Measurements from ENCODE around the gene CEP290.

Gene CEP290, protein sequence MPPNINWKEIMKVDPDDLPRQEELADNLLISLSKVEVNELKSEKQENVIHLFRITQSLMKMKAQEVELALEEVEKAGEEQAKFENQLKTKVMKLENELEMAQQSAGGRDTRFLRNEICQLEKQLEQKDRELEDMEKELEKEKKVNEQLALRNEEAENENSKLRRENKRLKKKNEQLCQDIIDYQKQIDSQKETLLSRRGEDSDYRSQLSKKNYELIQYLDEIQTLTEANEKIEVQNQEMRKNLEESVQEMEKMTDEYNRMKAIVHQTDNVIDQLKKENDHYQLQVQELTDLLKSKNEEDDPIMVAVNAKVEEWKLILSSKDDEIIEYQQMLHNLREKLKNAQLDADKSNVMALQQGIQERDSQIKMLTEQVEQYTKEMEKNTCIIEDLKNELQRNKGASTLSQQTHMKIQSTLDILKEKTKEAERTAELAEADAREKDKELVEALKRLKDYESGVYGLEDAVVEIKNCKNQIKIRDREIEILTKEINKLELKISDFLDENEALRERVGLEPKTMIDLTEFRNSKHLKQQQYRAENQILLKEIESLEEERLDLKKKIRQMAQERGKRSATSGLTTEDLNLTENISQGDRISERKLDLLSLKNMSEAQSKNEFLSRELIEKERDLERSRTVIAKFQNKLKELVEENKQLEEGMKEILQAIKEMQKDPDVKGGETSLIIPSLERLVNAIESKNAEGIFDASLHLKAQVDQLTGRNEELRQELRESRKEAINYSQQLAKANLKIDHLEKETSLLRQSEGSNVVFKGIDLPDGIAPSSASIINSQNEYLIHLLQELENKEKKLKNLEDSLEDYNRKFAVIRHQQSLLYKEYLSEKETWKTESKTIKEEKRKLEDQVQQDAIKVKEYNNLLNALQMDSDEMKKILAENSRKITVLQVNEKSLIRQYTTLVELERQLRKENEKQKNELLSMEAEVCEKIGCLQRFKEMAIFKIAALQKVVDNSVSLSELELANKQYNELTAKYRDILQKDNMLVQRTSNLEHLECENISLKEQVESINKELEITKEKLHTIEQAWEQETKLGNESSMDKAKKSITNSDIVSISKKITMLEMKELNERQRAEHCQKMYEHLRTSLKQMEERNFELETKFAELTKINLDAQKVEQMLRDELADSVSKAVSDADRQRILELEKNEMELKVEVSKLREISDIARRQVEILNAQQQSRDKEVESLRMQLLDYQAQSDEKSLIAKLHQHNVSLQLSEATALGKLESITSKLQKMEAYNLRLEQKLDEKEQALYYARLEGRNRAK (N-terminal part only)
- 61.4 to 67.2 (median 61.7) reads per million in 3 donors for total RNA-seq

DNA sequence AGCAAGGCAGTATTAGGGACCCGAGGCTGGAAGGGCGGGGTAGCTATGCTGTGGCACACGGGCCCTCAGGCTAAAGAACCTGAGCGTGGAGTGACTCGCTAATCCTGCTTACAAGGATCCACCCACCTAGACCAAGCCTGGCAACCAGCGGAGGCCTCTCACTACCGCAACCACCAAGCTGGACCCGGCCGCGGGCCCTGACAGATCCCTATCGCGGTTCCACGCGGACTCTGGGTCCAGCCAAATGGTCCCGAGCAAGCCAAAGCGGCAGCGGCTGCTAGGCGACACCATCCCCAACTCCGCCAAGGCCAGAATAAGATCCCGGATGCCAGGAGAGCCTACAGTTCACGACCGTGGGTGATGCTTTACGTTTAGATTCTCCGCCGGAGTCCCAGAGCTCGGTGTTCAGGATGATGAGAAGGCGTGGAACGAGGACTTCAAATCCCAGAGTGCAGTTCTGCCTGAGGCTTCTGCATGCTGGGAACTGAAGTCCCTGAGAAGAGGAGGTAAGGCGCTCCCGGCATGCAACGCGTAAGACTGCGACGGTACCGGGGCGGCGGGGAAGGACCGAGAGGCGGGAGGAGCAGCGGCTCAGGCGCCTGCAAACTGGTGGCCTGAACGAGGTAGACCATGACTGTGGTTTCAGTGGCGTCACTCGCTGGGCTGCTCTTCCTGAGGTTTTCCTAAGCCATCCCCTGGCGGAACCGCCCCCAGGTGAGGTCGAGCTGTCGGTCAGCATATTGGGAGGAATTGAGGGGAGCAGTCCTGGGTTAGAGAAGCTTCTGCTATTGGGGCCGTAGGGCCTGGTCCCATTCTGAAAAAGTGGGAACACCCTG is at the start of gene CEP290, which contains the start of gene TMTC3:
Gene CEP290 (minus strand): TSS at position 315 of the 836 bp plus-strand sequence. CDS start 781 bp downstream, outside the sequence.
Gene TMTC3 (plus strand): TSS at position 534 of the 836 bp plus-strand sequence. CDS start 6,009 bp downstream, outside the sequence.
- Histone ChIP-seq H3K36me3 (ENCODE audit: control insufficient read depth, insufficient read depth, low read length) (no peaks in the 10 kb centered on the region), H3K27ac (ENCODE audit: insufficient read depth, low read length, poor library complexity, severe bottlenecking) (peak within 1 kb of the TSS; percentile 82), H3K9me3 (ENCODE audit: control insufficient read depth, low read length) (no peaks in the 10 kb centered on the region), H3K4me1 (ENCODE audit: control insufficient read depth, insufficient read depth, low read length, poor library complexity, severe bottlenecking) (peaks cover 7% of the 10 kb centered on the region), H3K4me3 (ENCODE audit: insufficient read depth, low read depth, low read length, poor library complexity, severe bottlenecking) (peak within 1 kb of the TSS; percentile 84), H3K27me3 (replicated peaks; ENCODE audit: control insufficient read depth, insufficient read depth, low read length, poor library complexity, severe bottlenecking) (no peaks in the 10 kb centered on the region)
- DNase-seq = peak; percentile 84 to 92 (median 91)

DNA sequence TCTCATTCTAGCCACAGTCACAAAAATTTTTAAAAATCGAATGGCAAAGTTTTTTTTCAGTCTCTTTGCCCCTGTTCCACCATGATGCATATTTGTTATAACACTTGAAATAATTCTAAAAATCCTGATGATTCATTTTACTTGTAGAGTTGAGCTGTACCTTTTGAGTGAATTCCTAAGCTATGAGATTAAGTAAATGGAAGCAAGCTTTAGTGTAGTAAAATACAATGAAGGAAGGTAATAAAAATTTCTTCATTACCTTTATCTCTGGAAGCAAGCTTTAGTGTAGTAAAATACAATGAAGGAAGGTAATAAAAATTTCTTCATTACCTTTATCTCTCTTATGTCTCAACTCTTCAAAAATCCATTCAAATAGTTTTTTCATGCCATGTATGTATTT is 46.3 kb upstream of the CEP290 start:
- H3K4me3 ChIP-seq (ENCODE audit: insufficient read depth, low read depth, low read length, poor library complexity, severe bottlenecking) = no peak overlapping the region
- peaks cover 19% of the 10 kb centered on the region for H3K36me3 ChIP-seq (ENCODE audit: control insufficient read depth, insufficient read depth, low read length)
- H3K9me3 ChIP-seq (ENCODE audit: control insufficient read depth, low read length) = no peaks in the 10 kb centered on the region
- H3K4me1 ChIP-seq (ENCODE audit: control insufficient read depth, insufficient read depth, low read length, poor library complexity, severe bottlenecking) = no peaks in the 10 kb centered on the region
- DNase-seq = no peak
- H3K27ac ChIP-seq (ENCODE audit: insufficient read depth, low read length, poor library complexity, severe bottlenecking) = no peak overlapping the region
- H3K27me3 ChIP-seq (replicated peaks; ENCODE audit: control insufficient read depth, insufficient read depth, low read length, poor library complexity, severe bottlenecking) = no peaks in the 10 kb centered on the region

DNA sequence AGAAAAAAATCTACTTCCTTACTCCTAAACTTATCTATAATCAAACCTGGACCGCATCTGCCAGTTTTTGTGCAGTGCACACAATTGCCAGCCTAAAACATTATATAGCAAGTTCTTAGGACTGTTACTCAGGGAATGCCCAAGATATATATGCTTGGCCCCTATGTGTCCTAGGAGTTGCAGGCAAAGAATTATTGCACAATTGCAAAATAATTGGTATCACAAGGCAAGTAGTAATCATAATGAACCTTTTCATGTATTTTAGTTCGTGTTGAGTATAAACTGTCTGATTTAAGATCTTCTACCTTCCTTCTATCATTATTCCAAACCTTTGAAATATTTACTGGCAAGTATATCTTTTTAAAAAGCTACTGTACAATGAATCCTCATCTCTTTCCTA is 45.7 kb upstream of the CEP290 start:
- Histone ChIP-seq H3K36me3 (ENCODE audit: control insufficient read depth, insufficient read depth, low read length) (peaks cover 20% of the 10 kb centered on the region), H3K9me3 (ENCODE audit: control insufficient read depth, low read length) (no peaks in the 10 kb centered on the region), H3K4me3 (ENCODE audit: insufficient read depth, low read depth, low read length, poor library complexity, severe bottlenecking) (no peak overlapping the region), H3K27me3 (replicated peaks; ENCODE audit: control insufficient read depth, insufficient read depth, low read length, poor library complexity, severe bottlenecking) (no peaks in the 10 kb centered on the region), H3K27ac (ENCODE audit: insufficient read depth, low read length, poor library complexity, severe bottlenecking) (no peak overlapping the region), H3K4me1 (ENCODE audit: control insufficient read depth, insufficient read depth, low read length, poor library complexity, severe bottlenecking) (no peaks in the 10 kb centered on the region)
- no peak for DNase-seq

DNA sequence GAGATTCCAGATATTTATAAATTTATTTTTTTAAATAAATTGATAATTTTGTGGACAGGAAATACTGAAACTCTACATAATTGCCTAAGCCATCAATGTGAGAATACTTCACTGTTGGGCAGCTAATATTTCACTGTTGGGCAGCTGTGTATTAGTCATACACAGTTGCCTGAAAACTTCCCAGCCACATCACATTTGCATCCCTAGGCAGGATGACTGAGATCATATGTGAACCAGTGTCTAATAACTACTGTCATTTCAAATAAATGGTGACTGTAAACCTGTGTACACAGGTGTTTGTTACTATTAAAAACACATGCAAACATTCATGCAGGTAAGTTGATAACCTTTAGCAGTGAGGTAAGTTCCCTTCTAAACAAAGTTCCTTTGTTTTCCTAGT is 44.1 kb upstream of the CEP290 start:
- Histone ChIP-seq H3K27me3 (replicated peaks; ENCODE audit: control insufficient read depth, insufficient read depth, low read length, poor library complexity, severe bottlenecking) (no peaks in the 10 kb centered on the region), H3K36me3 (ENCODE audit: control insufficient read depth, insufficient read depth, low read length) (peaks cover 20% of the 10 kb centered on the region), H3K27ac (ENCODE audit: insufficient read depth, low read length, poor library complexity, severe bottlenecking) (no peak overlapping the region), H3K4me1 (ENCODE audit: control insufficient read depth, insufficient read depth, low read length, poor library complexity, severe bottlenecking) (no peaks in the 10 kb centered on the region), H3K9me3 (ENCODE audit: control insufficient read depth, low read length) (no peaks in the 10 kb centered on the region), H3K4me3 (ENCODE audit: insufficient read depth, low read depth, low read length, poor library complexity, severe bottlenecking) (no peak overlapping the region)
- no peak for DNase-seq

DNA sequence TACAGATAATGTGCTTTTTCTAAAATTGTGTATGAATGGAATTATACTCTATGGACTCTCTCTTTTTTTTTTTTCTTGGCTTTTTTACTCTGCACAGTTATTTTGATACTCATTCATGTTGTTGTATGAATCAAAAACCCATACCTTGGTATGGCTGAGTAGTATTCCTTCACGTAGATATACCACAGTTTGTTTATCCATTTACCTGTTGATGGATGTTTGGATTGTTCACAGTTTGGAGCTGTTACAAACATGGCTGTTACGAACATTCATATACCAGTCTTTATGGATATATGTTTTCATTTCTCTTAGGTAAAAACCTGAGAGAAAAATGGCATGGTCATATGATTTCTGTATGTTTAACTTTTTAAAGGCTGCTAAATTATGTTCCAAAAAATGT is 43.4 kb upstream of the CEP290 start:
- Histone ChIP-seq H3K9me3 (ENCODE audit: control insufficient read depth, low read length) (no peaks in the 10 kb centered on the region), H3K4me3 (ENCODE audit: insufficient read depth, low read depth, low read length, poor library complexity, severe bottlenecking) (no peak overlapping the region), H3K4me1 (ENCODE audit: control insufficient read depth, insufficient read depth, low read length, poor library complexity, severe bottlenecking) (no peaks in the 10 kb centered on the region), H3K36me3 (ENCODE audit: control insufficient read depth, insufficient read depth, low read length) (peaks cover 19% of the 10 kb centered on the region), H3K27ac (ENCODE audit: insufficient read depth, low read length, poor library complexity, severe bottlenecking) (no peak overlapping the region), H3K27me3 (replicated peaks; ENCODE audit: control insufficient read depth, insufficient read depth, low read length, poor library complexity, severe bottlenecking) (no peaks in the 10 kb centered on the region)
- no peak for DNase-seq

DNA sequence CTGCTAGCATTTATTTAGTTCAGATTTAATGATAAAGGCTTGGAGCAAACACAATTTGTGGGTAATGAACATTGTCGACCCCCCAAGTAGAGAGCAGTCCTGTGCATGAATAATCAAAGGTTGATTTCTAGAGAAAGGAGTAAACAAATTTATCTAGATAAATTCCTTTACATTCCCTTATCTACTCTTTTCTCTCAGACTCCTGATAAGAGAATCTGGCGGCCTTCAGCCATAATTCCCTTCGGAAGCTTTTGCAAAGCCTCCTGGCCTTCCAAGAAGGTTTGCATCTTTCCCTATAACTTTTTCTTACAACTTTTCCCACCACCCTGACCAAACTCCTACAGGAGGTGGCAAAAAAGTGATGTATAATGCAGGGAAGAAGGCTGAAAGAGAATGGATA is 42.3 kb upstream of the CEP290 start:
- no peak overlapping the region for H3K27ac ChIP-seq (ENCODE audit: insufficient read depth, low read length, poor library complexity, severe bottlenecking)
- H3K4me1 ChIP-seq (ENCODE audit: control insufficient read depth, insufficient read depth, low read length, poor library complexity, severe bottlenecking) = no peaks in the 10 kb centered on the region
- no peaks in the 10 kb centered on the region for H3K9me3 ChIP-seq (ENCODE audit: control insufficient read depth, low read length)
- DNase-seq = no peak
- H3K27me3 ChIP-seq (replicated peaks; ENCODE audit: control insufficient read depth, insufficient read depth, low read length, poor library complexity, severe bottlenecking) = no peaks in the 10 kb centered on the region
- H3K36me3 ChIP-seq (ENCODE audit: control insufficient read depth, insufficient read depth, low read length) = peaks cover 24% of the 10 kb centered on the region
- H3K4me3 ChIP-seq (ENCODE audit: insufficient read depth, low read depth, low read length, poor library complexity, severe bottlenecking) = no peak overlapping the region

DNA sequence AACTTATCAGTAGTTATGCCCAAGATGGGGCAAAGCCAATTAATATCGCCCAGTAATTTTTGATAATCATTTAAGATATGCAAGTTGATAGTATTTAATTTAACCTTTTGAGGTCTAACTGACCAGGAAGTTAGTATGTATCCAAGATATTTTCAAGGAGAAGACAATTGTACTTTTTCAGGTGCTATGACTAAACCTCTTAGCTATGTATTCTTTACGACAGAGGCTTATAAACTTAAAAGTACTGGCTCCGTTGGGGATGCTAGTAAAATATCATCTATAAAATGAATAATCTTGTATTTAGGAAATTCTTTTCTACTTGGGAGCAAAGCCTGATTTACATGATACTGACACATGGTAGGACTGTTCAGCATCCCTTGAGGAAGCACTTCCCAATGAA is 40.5 kb upstream of the CEP290 start:
- H3K27ac ChIP-seq (ENCODE audit: insufficient read depth, low read length, poor library complexity, severe bottlenecking) = no peak overlapping the region
- DNase-seq = no peak
- no peaks in the 10 kb centered on the region for H3K27me3 ChIP-seq (replicated peaks; ENCODE audit: control insufficient read depth, insufficient read depth, low read length, poor library complexity, severe bottlenecking)
- no peaks in the 10 kb centered on the region for H3K9me3 ChIP-seq (ENCODE audit: control insufficient read depth, low read length)
- no peak overlapping the region for H3K4me3 ChIP-seq (ENCODE audit: insufficient read depth, low read depth, low read length, poor library complexity, severe bottlenecking)
- H3K36me3 ChIP-seq (ENCODE audit: control insufficient read depth, insufficient read depth, low read length) = peaks cover 21% of the 10 kb centered on the region
- no peaks in the 10 kb centered on the region for H3K4me1 ChIP-seq (ENCODE audit: control insufficient read depth, insufficient read depth, low read length, poor library complexity, severe bottlenecking)

DNA sequence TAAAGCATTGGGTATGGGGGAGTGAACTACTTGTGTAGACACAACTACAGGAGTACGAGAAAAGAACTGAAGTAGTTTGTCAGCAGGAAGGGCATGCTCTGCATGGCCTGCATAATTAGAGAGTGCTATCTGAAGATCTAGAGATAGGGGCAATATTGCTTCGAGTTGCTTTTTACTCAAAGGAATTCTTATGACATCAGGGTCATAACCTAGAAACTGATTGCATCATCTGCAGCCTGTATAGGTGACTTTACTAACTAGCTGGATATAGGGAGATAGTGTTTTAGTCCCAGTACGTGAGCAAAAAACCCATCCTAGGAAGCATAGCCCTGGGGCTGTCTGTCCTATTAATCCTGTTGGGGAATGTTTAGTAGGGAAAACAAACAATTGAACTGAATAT is 40.0 kb upstream of the CEP290 start:
- Histone ChIP-seq H3K9me3 (ENCODE audit: control insufficient read depth, low read length) (no peaks in the 10 kb centered on the region), H3K36me3 (ENCODE audit: control insufficient read depth, insufficient read depth, low read length) (peaks cover 21% of the 10 kb centered on the region), H3K4me3 (ENCODE audit: insufficient read depth, low read depth, low read length, poor library complexity, severe bottlenecking) (no peak overlapping the region)

DNA sequence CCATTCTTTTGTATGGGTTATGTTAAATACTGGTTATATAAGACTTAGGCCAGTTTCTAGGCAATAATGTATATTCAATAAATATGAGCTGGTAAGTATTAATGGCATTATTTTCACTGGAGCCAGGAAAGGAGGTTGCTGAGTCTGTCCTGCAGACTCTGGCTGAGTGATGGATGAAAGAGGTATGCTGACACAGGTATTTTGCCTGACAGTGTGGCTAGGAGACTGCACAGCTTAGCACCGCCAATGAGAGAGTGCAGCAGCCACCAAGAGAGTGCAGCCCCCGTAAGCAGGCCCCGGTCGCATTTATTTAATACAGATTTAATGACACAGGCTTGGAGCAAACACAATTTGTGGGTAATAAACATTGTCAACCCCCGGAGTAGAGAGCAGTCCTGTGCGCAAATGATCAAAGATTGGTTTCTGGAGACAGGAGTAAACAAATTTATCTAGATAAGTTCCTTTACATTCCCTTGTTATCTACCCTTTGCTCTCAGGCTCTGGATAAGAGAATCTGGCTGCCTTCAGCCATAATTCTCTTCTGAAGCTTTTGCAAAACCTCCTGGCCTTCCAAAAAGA is 37.6 kb upstream of the CEP290 start:
- no peak overlapping the region for H3K4me3 ChIP-seq (ENCODE audit: insufficient read depth, low read depth, low read length, poor library complexity, severe bottlenecking)
- H3K4me1 ChIP-seq (ENCODE audit: control insufficient read depth, insufficient read depth, low read length, poor library complexity, severe bottlenecking) = no peaks in the 10 kb centered on the region
- no peaks in the 10 kb centered on the region for H3K27me3 ChIP-seq (replicated peaks; ENCODE audit: control insufficient read depth, insufficient read depth, low read length, poor library complexity, severe bottlenecking)
- no peak overlapping the region for H3K27ac ChIP-seq (ENCODE audit: insufficient read depth, low read length, poor library complexity, severe bottlenecking)
- no peaks in the 10 kb centered on the region for H3K9me3 ChIP-seq (ENCODE audit: control insufficient read depth, low read length)
- peaks cover 33% of the 10 kb centered on the region for H3K36me3 ChIP-seq (ENCODE audit: control insufficient read depth, insufficient read depth, low read length)
- no peak for DNase-seq

More for the DNA sequence above, 40.0 kb upstream of the CEP290 start:
- DNase-seq = no peak
- Histone ChIP-seq H3K27me3 (replicated peaks; ENCODE audit: control insufficient read depth, insufficient read depth, low read length, poor library complexity, severe bottlenecking) (no peaks in the 10 kb centered on the region), H3K27ac (ENCODE audit: insufficient read depth, low read length, poor library complexity, severe bottlenecking) (no peak overlapping the region), H3K4me1 (ENCODE audit: control insufficient read depth, insufficient read depth, low read length, poor library complexity, severe bottlenecking) (no peaks in the 10 kb centered on the region)
